GM12801 (cell line): ENCODE measurements around the gene WLS.

Experiments
- CTCF ChIP-seq: IDR thresholded peaks from one replicate; pipeline ENCODE4 v1.5.1; 2011; ENCODE audit warnings: control low read depth; ENCODE audit not compliant: insufficient read length; ENCODE audit errors: extremely low read depth

WLS gene

GRCh38 chr1:68205794-68206358, 26.4 kb downstream of the WLS start:
- TF ChIP-seq CTCF, result no peak

- TF ChIP-seq CTCF, result no peak
These were observed 27.2 kb downstream of the WLS start for GRCh38 chr1:68204977-68205630.

GRCh38 chr1:68202239-68202832, 30.0 kb downstream of the WLS start:
- TF ChIP-seq CTCF, result no peak

- no peak for TF ChIP-seq CTCF
These were observed 30.6 kb downstream of the WLS start for GRCh38 chr1:68201546-68202238.

- TF ChIP-seq CTCF, result no peak
These were observed 32.7 kb downstream of the WLS start for GRCh38 chr1:68199603-68200002.

GRCh38 chr1:68198752-68199151, 33.6 kb downstream of the WLS start:
- TF ChIP-seq CTCF, result no peak

- no peak for TF ChIP-seq CTCF
These were observed 34.4 kb downstream of the WLS start for GRCh38 chr1:68197891-68198290.
